ENCODE data around the gene RSRC2.
A peak's percentile ranks its signal among the peaks of the same experiment; 100 is the strongest.

RSRC2 gene

DNA sequence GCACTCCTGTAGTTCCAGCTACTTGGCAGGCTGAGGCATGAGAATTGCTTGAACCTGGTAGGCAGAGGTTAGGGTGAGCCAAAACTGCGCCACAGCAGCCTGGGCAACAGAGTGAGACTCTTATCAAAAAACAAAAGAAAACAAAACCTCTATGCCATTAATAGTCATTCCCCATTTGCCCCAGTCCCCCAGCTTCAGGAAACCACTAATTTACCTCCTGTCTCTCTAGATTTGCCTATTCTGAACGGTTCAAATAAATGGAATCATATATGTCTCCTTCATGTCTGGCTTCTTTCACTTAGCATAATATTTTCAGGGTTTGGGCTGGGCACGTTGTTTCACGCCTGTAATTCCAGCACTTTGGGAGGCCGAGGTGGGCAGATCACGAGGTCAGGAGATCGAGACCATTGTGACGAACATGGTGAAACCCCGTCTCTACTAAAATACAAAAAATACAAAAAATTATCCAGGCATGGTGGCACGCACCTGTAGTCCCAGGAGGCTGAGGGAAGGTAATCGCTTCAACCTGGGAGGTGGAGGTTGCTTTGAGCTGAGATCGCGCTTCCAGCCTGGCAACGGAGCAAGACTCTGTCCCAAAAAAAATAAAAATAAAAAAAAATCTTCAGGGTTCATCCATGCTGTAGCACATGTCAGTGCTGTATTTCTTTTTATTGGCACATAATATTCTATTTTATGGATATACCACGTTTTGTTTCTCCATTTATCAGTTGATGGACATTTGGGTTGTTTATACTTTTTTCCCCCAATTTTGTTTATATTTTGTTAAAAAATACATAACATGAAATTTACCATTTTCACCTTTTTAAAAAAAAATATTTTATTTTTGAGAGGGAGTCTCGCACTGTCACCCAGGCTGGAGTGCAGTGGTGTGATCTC, 32.3 kb upstream of the RSRC2 start:
- TF ChIP-seq, protein P1, sequence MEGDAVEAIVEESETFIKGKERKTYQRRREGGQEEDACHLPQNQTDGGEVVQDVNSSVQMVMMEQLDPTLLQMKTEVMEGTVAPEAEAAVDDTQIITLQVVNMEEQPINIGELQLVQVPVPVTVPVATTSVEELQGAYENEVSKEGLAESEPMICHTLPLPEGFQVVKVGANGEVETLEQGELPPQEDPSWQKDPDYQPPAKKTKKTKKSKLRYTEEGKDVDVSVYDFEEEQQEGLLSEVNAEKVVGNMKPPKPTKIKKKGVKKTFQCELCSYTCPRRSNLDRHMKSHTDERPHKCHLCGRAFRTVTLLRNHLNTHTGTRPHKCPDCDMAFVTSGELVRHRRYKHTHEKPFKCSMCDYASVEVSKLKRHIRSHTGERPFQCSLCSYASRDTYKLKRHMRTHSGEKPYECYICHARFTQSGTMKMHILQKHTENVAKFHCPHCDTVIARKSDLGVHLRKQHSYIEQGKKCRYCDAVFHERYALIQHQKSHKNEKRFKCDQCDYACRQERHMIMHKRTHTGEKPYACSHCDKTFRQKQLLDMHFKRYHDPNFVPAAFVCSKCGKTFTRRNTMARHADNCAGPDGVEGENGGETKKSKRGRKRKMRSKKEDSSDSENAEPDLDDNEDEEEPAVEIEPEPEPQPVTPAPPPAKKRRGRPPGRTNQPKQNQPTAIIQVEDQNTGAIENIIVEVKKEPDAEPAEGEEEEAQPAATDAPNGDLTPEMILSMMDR (IDR thresholded peaks at IDR 0.05; ENCODE audit: low read depth, low read length): no peak
- no peak overlapping the region for H3K4me3 ChIP-seq (replicated peaks in 1 of 2; ENCODE audit: low read depth in 2 of 2, low read length in 2 of 2)
- no peak for DNase-seq (ENCODE audit: low read depth in 2 of 2)

DNA sequence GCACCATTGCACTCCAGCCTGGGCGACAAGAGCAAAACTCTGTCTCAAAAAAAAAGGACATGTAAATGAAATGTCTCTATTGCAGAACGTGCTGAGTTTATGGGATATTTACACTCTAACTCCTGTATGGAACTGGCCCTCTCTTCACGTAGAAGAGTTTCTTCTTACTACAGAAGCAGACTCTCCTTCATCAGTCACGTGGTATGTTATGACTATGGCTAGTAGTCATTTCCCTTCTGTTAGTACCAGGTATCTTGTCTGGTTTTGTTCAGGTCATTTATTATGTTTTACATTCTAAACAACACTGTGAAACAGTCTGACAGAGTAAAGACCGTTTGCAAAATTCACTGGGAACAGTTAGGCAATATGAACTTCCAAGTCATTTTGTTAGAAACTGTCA, 20.6 kb upstream of the RSRC2 start:
- DNase-seq (ENCODE audit: low read depth in 2 of 2): peak in 1 of 2 donors; percentile 8

DNA sequence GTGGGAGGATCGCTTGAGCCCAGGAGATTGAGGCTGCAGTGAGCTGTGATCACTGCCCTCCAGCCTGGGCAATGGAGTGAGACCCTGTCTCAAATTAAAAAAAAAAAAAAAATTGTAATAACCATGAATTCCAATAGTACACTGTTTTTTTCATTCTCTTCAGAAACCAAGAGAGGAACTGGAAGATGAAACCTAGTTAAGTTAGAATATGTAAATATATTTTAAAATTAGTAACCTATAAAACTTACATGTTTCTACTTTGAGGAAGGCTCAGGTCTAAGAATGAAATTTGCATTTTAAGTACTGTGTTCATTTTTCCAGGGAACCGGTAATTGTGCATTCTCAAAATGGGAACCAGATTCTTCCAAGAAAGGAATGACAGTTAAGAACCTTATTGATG, 19.1 kb upstream of the RSRC2 start:
- no peak overlapping the region for H3K4me3 ChIP-seq (replicated peaks in 1 of 2; ENCODE audit: low read depth in 2 of 2, low read length in 2 of 2)
- TF ChIP-seq, protein P1 (IDR thresholded peaks at IDR 0.05; ENCODE audit: low read depth, low read length): no peak
- no peak for DNase-seq (ENCODE audit: low read depth in 2 of 2)

More for the DNA sequence above, 20.6 kb upstream of the RSRC2 start:
- TF ChIP-seq, protein P1 (IDR thresholded peaks at IDR 0.05; ENCODE audit: low read depth, low read length): no peak
- H3K4me3 ChIP-seq (replicated peaks in 1 of 2; ENCODE audit: low read depth in 2 of 2, low read length in 2 of 2): no peak overlapping the region

DNA sequence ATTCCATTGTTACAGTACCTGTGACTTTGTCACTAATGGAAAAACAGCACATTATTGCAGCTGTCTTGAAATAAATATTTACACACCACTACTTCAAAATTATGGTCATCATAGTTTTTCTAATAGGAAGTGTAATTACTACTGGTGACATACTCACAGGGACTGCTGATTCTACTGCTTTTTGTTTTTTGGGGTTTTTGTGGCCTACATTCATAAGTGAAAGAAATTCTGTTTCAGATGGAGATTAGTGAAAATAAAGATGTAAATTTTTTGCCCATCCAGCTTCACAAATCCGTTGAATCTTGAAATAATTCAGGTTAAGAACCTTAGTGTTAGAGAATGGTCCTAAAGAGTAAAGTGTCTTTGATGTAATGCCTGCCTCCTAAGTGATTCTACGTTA, 17.8 kb upstream of the RSRC2 start:
- TF ChIP-seq, protein P1 (IDR thresholded peaks at IDR 0.05; ENCODE audit: low read depth, low read length): no peak
- H3K4me3 ChIP-seq (replicated peaks in 1 of 2; ENCODE audit: low read depth in 2 of 2, low read length in 2 of 2): no peak overlapping the region
- no peak for DNase-seq (ENCODE audit: low read depth in 2 of 2)

DNA sequence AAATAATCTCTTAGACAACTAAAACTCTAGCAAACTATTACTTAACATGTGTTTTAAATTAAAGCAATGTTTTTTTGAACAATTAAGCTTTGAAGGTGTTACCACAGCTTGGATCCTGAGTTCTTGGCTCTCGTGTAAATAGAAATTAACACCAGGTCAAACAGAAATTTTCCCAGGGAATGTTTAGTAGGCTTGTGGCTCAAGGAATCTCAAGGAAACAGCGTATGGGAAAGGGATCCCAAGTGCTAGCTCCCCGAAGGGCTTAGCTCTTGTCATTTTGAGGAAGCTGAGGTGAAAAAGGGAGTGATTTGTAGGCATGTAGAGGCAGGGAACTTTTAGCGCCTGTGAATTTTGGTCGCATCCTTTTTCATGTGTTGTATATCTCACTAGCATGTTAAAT, 11.8 kb upstream of the RSRC2 start:
- TF ChIP-seq, protein P1 (IDR thresholded peaks at IDR 0.05; ENCODE audit: low read depth, low read length): no peak
- DNase-seq (ENCODE audit: low read depth in 2 of 2): no peak
- H3K4me3 ChIP-seq (replicated peaks in 1 of 2; ENCODE audit: low read depth in 2 of 2, low read length in 2 of 2): no peak overlapping the region

DNA sequence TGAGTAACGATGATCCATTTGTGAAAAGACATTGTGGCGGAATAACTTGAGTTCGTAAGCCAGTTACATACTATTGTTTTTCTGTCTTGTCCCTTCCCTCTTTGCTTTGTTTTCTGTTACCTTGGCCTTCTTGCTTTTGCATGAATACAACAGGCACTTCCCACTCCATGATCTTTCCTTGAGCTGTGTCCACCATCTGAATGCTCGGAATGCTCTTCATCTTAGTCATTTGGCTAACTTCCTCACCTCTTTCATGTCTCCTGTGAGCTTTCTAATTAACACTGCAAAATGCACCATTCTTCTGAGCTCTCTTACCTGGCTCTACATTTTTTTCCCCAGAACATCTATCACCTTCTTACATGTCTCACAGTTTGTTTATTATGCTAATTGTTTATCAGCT, 10.3 kb upstream of the RSRC2 start:
- no peak for DNase-seq (ENCODE audit: low read depth in 2 of 2)
- TF ChIP-seq, protein P1 (IDR thresholded peaks at IDR 0.05; ENCODE audit: low read depth, low read length): no peak
- H3K4me3 ChIP-seq (replicated peaks in 1 of 2; ENCODE audit: low read depth in 2 of 2, low read length in 2 of 2): no peak overlapping the region
